Nephron (organoid): Measurements from ENCODE around the gene TSPAN13.

Experiments
- H3K27ac Mint-ChIP-seq, 3 experiments: 2 replicates each; pipeline ENCODE4 v1.8.0; 2020; ENCODE audit warnings: mixed read lengths in 3 of 3, mild to moderate bottlenecking in 2 of 3, moderate library complexity in 1 of 3
- H3K27me3 Mint-ChIP-seq: 2 replicates; pipeline ENCODE4 v1.8.0; 2021; ENCODE audit warnings: low read depth, mild to moderate bottlenecking, moderate library complexity, mixed read lengths
- H3K36me3 Mint-ChIP-seq: 2 replicates; pipeline ENCODE4 v1.8.0; 2020; ENCODE audit warnings: low read depth, mixed read lengths
- H3K4me1 Mint-ChIP-seq: 2 replicates; pipeline ENCODE4 v1.8.0; 2020; ENCODE audit warnings: mixed read lengths
- H3K4me3 Mint-ChIP-seq, 3 experiments: 2 replicates each; pipeline ENCODE4 v1.8.0; 2020; ENCODE audit warnings: mild to moderate bottlenecking in 3 of 3, mixed read lengths in 3 of 3, moderate library complexity in 2 of 3
- H3K9me3 Mint-ChIP-seq: 2 replicates; pipeline ENCODE4 v1.8.0; 2020; ENCODE audit warnings: mixed read lengths
- TF ChIP-seq, protein P1 (sequence below), 3 experiments: fragments of 200-600 bp; sonication (generic); IDR thresholded peaks; one replicate each; pipeline ENCODE4 v1.5.0; 2021; ENCODE audit warnings: antibody characterized with exemption in 3 of 3; ENCODE audit not compliant: unreplicated experiment in 3 of 3

TSPAN13 gene

DNA sequence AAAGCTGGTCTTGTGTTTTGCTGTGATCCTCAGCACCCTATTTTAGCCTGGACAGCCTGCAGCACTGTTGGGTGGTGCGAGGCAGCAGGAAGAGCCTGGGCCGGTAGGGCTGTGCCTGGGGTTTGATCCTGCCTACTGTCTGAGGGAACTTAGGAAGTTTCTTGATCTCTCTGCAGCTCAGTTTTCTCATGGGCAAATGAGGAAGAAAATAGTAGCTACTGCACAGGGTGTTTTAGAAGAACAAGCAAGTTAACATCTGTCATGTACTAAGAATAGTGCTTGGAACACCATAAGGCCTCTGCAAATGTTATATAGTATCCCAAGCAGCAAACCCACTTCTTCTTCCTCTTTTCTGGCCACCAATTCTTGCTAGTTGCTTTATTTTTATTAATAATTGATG, 63.3 kb downstream of the TSPAN13 start:
- Mint-ChIP-seq H3K27me3 (no peaks in the 10 kb centered on the region), H3K9me3 (peaks cover 3% of the 10 kb centered on the region), H3K27ac (peak overlapping the region in 1 of 3 experiments; percentile 4), H3K4me1 (peaks cover 12% of the 10 kb centered on the region), H3K36me3 (no peaks in the 10 kb centered on the region), H3K4me3 (no peak overlapping the region)
- TF ChIP-seq, protein P1, sequence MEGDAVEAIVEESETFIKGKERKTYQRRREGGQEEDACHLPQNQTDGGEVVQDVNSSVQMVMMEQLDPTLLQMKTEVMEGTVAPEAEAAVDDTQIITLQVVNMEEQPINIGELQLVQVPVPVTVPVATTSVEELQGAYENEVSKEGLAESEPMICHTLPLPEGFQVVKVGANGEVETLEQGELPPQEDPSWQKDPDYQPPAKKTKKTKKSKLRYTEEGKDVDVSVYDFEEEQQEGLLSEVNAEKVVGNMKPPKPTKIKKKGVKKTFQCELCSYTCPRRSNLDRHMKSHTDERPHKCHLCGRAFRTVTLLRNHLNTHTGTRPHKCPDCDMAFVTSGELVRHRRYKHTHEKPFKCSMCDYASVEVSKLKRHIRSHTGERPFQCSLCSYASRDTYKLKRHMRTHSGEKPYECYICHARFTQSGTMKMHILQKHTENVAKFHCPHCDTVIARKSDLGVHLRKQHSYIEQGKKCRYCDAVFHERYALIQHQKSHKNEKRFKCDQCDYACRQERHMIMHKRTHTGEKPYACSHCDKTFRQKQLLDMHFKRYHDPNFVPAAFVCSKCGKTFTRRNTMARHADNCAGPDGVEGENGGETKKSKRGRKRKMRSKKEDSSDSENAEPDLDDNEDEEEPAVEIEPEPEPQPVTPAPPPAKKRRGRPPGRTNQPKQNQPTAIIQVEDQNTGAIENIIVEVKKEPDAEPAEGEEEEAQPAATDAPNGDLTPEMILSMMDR (IDR thresholded peaks at IDR 0.05; ENCODE audit: unreplicated experiment in 3 of 3): no peak

DNA sequence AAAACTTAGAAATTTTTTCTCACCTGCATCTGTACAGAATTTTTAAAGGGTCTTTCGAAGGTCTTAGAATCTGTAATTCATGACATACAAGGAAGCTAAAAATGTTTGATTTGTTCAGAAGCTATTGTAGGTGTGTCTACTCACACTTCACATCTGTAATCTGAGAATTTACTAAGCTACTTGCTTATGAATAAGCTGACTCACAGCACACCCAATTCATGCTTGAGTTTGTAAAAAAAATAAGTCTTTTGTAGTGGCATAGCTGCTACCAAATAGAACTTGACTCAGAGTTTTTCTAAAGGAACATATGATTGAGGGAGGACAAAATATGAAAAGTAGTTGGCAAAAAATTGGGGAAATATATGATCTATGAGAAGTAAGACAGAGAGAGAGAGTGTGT, 64.0 kb downstream of the TSPAN13 start:
- no peaks in the 10 kb centered on the region for H3K27me3 Mint-ChIP-seq
- no peak overlapping the region for H3K27ac Mint-ChIP-seq
- TF ChIP-seq, protein P1 (IDR thresholded peaks at IDR 0.05; ENCODE audit: unreplicated experiment in 3 of 3): no peak
- H3K36me3 Mint-ChIP-seq: no peaks in the 10 kb centered on the region
- H3K4me1 Mint-ChIP-seq: peaks cover 12% of the 10 kb centered on the region
- no peak overlapping the region for H3K4me3 Mint-ChIP-seq
- H3K9me3 Mint-ChIP-seq: peaks cover 3% of the 10 kb centered on the region

DNA sequence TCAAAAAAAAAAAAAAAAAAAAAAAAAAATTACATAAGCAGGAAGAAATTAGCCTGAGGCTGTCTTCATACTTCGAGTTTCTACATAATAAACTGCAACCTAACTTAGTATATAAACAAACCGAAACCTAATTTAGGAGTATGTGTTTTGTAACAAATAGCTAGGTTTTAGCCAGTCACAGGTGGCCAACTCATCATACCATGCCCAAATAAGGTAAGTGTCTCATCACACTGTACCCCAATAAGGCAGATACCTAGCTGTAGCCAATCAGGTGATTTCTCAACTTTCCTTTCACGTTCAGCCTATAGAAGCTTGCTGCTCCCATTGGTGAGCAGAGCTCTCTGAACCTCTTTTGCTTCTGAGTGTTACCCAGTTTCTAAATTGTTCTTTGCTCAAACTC, 65.2 kb downstream of the TSPAN13 start:
- TF ChIP-seq, protein P1 (IDR thresholded peaks at IDR 0.05; ENCODE audit: unreplicated experiment in 3 of 3): no peak
- Mint-ChIP-seq H3K27me3 (no peaks in the 10 kb centered on the region), H3K4me1 (peaks cover 12% of the 10 kb centered on the region), H3K36me3 (no peaks in the 10 kb centered on the region), H3K4me3 (no peak overlapping the region), H3K27ac (no peak overlapping the region), H3K9me3 (peaks cover 3% of the 10 kb centered on the region)

DNA sequence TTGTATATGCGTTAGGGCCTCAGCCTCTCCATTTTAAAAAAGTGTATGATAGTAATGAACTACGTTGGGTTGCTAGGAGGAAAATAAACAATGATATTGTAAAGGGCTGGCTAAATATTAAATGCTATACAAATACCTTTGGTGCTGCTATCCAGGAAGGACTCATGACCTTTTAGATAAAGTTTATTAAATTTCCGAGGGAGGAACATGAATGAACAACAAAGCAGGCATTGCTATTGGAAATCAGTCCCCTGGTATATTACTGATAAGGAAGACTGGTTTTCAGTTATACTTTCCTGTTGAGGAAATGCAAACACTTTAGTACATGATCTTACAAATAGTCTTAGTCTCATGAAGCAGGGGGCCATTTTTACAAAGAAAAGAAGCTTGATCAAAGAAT, 68.5 kb downstream of the TSPAN13 start:
- H3K4me3 Mint-ChIP-seq: no peak overlapping the region
- peaks cover 5% of the 10 kb centered on the region for H3K27me3 Mint-ChIP-seq
- TF ChIP-seq, protein P1 (IDR thresholded peaks at IDR 0.05; ENCODE audit: unreplicated experiment in 3 of 3): no peak
- H3K27ac Mint-ChIP-seq: no peak overlapping the region
- peaks cover 7% of the 10 kb centered on the region for H3K4me1 Mint-ChIP-seq
- H3K36me3 Mint-ChIP-seq: no peaks in the 10 kb centered on the region
- H3K9me3 Mint-ChIP-seq: peaks cover 3% of the 10 kb centered on the region

DNA sequence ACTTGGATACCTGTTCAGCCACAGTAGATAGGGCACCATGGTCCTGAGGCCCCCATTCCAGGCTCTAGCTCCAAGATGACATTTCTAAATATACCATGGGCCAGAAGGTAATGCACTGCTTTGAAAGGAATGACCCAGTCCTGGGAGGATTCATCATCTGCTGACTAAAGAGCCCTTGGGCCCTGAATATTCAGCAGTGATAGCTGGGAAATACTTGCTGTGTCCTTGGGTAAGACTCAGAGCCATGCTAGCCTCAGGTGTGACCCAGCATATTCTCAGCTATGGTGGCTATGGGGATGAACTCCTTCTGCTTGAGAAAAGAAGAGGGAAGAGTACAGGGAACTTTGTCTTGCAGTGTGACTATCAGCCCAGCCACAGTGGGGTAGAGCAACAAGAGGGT, 72.5 kb downstream of the TSPAN13 start:
- Mint-ChIP-seq H3K4me1 (no peaks in the 10 kb centered on the region), H3K4me3 (no peak overlapping the region), H3K36me3 (no peaks in the 10 kb centered on the region), H3K27ac (no peak overlapping the region), H3K9me3 (peaks cover 13% of the 10 kb centered on the region), H3K27me3 (peaks cover 5% of the 10 kb centered on the region)
- TF ChIP-seq, protein P1 (IDR thresholded peaks at IDR 0.05; ENCODE audit: unreplicated experiment in 3 of 3): no peak

DNA sequence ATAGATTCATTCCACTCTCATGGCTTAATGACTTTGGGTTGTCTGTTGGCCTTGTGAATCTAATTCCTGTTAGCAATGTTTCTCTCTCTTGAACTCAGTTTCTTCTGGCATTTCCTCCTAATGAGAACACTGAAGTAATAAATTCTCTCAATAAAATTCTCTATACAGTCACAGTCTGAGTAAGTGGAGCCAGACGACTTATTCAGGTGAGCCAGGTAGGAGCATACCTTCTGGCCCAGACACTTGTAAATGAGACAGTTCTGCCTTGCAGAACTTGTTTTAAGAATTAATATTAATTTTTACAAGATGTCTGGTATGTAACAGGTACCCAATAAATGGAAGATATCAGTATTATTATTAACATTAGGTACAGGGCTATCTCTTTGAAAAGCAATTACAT, 79.8 kb downstream of the TSPAN13 start:
- H3K27me3 Mint-ChIP-seq: no peaks in the 10 kb centered on the region
- peaks cover 8% of the 10 kb centered on the region for H3K9me3 Mint-ChIP-seq
- H3K27ac Mint-ChIP-seq: no peak overlapping the region
- no peak overlapping the region for H3K4me3 Mint-ChIP-seq
- no peaks in the 10 kb centered on the region for H3K36me3 Mint-ChIP-seq
- TF ChIP-seq, protein P1 (IDR thresholded peaks at IDR 0.05; ENCODE audit: unreplicated experiment in 3 of 3): no peak
- H3K4me1 Mint-ChIP-seq: no peaks in the 10 kb centered on the region
